NCI-H1417 treated with DMSO at 0.1 percent for 48 hours (cell line): ENCODE measurements around the gene OR13C4.
"Not testable (repeated sequence)": the region's sequence is repeated elsewhere in the genome, so short reads cannot be mapped to it uniquely, and the experiment has no call there.

Experiments used
- DNase-seq: peaks from one replicate; lab custom pipeline; 2025; lab: John Stamatoyannopoulos, UW

The OR13C4 gene

GRCh38 chr9:104527109-104527508 is at the start of gene OR13C4:
Gene OR13C4 (minus strand): TSS chr9:104527209. CDS start chr9:104527209, 0 bp downstream.
- DNase-seq = no peak

DNA sequence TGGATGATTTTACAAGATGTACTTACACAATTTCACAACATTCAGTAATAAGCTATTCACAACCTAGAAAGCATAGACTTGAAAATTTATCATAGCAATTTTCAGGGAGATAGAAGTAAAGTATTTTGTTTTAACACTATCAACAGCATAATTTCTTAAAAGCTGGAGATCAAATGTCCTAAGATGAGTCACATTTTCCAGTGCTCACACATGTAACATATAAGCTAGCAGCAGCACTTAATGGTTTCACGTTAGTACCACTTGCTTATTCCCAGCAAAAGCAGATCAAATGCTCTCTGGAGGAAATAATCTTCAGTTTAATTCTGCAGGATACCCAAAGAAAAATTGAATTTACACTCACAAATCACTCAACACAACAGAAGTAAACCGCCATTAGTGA is 48.4 kb upstream of the OR13C4 start:
- DNase-seq = no peak

GRCh38 chr9:104572612-104573011 is 45.6 kb upstream of the OR13C4 start:
- DNase-seq = no peak

GRCh38 chr9:104568868-104569267 is 41.9 kb upstream of the OR13C4 start, which contains the start of gene OR13C8:
Gene OR13C8 (plus strand): TSS chr9:104569168. CDS start chr9:104569168, 0 bp downstream.
- no peak for DNase-seq

DNA sequence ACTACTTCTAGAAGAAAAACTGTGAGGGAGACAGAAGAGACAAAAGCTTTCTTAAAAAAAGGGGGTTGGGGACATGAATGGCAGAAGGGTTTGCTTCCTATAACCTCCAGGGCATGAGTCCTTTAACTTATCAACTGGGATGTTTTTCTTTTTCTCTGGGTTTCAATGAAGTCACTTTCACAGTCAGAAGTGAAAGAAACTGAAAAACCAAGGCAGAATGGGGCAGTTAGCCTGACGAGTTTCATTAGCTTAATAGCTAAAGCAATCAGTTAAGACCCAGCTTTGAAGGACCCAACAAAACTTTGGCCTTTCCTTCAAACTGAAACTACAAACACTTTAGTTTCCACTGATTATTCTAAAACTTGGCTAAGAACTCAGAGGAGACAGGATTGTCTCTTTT is 37.3 kb upstream of the OR13C4 start:
- no peak for DNase-seq

- DNase-seq = no peak
Observed at GRCh38 chr9:104556830-104557634, 30.0 kb upstream of the OR13C4 start.

DNA sequence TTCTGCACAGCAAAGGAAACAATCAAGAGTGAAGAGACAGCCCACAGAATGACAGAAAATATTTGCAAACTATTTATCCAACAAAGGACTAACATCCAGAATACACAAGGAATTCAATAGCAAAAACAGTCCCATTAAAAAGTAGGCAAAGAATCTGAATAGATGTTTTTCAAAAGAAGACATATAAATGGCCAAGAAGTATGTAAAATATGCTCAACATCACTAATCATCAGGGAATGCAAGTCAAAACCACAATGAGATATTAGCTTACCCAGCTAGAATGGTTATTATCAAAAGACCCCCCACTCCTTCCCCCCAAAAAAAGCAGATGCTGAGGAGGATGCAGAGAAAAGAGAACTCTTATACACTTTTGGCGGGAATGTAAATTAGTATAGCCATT is 28.5 kb upstream of the OR13C4 start:
- no peak for DNase-seq

DNA sequence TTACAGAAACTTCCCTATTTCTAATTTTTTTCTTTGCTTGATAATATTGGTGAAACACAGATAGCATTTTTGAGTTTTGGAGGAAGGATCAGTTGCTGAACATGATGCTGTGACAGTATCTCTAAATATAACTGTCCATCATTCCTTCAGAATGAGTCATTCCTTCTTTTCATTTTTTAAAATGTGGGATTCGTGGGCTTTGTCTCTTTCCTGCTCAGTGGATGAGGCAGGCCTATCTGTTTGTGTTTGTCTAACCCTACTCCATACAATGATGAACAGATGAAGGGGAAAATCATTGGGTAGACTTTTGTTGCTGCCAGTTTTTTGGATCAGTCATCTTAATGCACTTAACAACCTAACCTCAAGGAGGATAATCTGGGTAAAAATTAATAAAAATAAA is 26.3 kb upstream of the OR13C4 start:
- no peak for DNase-seq

GRCh38 chr9:104544644-104545043 is 17.6 kb upstream of the OR13C4 start:
- no peak for DNase-seq

GRCh38 chr9:104539275-104539674 is 12.3 kb upstream of the OR13C4 start:
- DNase-seq = no peak

- no peak for DNase-seq
Observed at GRCh38 chr9:104536756-104537155, 9.7 kb upstream of the OR13C4 start, which contains the start of gene OR13C3. Gene OR13C3 (minus strand): TSS chr9:104536856. CDS start chr9:104536723, 133 bp downstream.

DNA sequence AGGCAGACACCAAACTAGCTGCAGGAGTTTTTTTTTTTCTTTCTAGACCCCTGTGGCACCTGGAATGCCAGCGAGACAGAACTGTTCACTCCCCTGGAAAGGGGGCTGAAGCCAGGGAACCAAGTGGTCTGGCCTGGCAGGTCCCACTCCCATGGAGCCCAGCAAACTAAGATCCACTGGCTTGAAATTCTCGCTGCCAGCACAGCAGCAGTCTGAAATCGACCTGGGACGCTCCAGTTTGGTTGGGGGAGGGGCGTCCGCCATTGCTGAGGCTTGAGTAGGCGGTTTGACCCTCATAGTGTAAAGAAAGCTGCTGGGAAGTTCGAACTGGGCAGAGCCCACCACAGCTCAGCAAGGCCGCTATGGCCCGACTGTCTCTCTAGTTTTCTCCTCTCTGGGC is 6.8 kb downstream of the OR13C4 start:
- DNase-seq = not testable (repeated sequence)

DNA sequence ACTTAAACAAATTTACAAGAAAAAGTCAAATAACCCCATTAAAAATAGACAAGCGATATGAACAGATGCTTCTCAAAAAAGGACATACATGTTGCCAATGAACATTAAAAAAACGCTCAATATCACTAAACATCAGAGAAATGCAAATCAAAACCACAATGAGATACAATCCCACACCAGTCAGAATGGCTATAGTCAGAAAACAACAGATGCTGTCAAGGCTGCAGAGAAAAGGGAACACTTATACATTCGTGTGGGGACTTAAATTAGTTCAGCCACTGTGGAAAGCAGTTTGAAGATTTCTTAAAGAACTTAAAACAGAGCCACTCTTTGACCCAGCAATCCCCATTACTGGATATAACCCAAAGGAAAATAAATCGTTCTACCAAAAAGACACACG is 12.1 kb downstream of the OR13C4 start:
- no peak for DNase-seq

DNA sequence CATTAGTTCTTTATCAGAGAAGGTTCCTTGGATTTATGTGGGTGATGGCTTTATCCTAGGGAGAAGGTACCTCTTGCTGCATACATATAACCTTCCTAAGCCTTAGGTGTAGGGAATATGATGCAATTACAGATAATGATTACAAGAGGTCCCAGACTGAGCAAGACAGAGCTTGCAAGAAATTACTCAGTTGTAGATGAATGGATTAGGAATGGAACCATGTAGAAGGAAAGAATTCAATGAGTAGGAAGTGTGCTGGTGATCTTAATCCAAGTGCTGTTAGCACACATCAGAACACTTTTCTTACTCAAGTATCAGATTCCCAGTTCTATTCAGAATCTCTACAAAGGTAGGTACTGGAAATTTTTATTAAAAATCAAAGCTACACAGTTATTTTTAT is 20.4 kb downstream of the OR13C4 start:
- DNase-seq = no peak

GRCh38 chr9:104503963-104504362 is 23.0 kb downstream of the OR13C4 start, which contains the start of gene OR13F1:
Gene OR13F1 (plus strand): TSS chr9:104504263. CDS start chr9:104504263, 0 bp downstream.
- DNase-seq = no peak

DNA sequence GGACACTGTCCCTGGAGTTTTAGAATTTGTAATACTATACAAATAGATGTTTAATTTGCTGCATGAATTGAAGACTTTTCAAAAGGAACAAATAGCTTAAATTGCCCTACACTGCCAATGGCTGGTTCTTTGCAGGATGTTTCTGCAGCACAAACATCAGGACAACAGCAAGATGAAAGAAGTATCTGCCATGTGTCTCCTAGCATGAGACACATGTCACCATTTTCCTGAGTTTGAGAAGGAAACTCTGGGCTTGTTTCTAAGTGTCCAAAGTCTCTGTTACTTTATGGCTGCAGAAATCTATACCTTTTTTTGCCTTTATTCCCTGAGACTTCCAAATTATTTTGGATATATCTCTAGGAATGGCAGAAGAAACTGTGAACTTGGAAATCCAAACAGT is 23.6 kb downstream of the OR13C4 start:
- no peak for DNase-seq

DNA sequence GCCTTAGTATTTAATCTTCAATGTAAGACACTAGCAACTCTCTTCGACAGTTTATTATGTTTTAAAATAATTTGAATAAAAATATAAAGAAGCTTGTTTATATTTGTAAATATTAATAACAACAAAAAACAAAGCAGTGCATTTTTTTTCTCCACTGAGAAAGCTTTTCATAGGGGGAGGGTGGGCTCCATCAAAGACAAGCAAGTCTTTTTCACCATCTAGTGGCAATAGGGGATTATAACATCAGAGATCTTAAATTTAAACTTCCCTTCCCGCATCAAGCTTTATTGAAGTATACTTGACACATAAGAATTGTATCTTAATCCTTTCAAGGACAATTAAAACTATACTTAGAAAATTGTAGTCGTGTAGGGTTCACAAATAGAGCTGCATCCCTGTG is 32.2 kb downstream of the OR13C4 start:
- DNase-seq = peak; percentile 17

- no peak for DNase-seq
Observed at GRCh38 chr9:104485014-104485413, 42.0 kb downstream of the OR13C4 start.

DNA sequence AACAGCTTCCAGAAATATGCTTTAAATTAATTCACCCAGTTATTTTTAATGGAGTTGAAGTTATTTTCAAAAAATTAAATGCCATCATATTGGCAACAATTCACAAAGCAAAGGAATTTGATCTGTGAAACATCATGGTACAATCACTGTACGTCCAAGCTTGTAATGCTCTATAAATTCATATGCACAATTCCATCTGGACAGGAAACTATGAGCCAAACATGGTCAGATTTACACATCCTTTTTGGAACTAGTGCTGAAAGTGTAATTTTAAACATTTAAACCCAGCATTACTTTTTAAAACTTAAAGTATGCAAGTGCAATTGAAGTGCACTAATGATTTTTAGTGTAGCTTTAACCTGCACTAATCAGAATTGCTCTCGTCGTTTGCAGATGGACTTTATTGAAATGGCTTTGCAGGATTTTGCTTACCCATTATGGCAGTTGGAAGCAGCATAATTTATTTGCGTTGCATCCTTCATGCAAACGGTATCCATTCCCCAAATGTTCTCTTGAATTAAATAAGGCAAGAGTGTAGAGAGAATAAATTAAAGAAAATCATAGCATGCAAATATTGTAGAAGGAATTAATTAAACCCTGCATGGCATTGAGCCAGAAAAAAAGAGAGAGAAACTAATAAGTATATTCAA is 44.0 kb downstream of the OR13C4 start:
- DNase-seq = no peak
